ENCODE data around the gene KIF22.

The KIF22 gene

DNA sequence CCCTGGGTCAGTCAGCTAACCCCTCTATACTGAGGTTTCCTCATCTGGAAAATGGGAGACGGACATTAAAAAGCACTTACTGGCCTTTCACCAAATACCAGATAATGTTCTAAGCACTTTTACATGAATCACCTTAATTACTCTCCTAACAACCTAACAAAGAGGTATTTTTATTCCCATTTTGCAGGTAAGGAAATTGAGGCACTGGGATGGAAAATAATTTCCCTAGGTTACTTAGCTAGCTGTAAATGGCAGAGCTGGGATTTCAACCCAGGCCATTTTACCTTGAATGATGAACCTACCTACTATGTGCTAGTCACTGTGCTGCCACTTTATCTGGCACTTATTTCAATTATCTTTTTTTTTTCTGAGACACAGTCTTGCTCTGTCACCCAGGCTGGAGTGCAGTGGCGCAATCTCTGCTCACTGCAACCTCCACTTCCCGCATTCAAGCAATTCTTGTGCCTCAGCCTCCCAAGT is 3.7 kb downstream of the KIF22 start:
- TF ChIP-seq, protein P1, sequence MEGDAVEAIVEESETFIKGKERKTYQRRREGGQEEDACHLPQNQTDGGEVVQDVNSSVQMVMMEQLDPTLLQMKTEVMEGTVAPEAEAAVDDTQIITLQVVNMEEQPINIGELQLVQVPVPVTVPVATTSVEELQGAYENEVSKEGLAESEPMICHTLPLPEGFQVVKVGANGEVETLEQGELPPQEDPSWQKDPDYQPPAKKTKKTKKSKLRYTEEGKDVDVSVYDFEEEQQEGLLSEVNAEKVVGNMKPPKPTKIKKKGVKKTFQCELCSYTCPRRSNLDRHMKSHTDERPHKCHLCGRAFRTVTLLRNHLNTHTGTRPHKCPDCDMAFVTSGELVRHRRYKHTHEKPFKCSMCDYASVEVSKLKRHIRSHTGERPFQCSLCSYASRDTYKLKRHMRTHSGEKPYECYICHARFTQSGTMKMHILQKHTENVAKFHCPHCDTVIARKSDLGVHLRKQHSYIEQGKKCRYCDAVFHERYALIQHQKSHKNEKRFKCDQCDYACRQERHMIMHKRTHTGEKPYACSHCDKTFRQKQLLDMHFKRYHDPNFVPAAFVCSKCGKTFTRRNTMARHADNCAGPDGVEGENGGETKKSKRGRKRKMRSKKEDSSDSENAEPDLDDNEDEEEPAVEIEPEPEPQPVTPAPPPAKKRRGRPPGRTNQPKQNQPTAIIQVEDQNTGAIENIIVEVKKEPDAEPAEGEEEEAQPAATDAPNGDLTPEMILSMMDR (IDR thresholded peaks at IDR 0.05; ENCODE audit: low read depth, low read length): no peak
- Histone ChIP-seq H3K4me3 (ENCODE audit: low read depth, low read length) (no peak overlapping the region), H3K36me3 (peaks cover 79% of the 10 kb centered on the region), H3K27me3 (ENCODE audit: insufficient read depth, low read depth, severe bottlenecking) (no peaks in the 10 kb centered on the region), H3K9me3 (ENCODE audit: severe bottlenecking) (no peaks in the 10 kb centered on the region), H3K27ac (no peak overlapping the region)
- no peak for DNase-seq

DNA sequence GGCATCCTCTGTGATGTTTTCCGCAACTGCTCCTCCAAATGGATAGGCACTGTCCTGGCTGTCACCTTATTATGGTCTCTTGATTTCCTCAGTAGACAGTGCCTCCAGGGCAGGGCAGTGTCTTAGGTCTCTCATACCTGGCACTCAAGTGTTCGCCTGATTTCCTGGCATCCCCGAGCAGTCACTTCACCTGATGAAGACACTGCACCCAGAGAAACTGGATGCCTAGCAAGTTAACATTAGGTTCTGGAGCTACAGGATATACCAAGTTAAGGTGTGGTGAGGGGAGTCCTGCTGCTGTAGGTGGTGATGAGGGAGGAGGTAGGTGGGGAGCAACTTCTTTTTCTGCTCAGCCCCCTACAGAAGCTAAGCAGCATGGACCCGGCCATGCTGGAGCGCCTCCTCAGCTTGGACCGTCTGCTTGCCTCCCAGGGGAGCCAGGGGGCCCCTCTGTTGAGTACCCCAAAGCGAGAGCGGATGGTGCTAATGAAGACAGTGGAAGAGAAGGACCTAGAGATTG is 11.9 kb downstream of the KIF22 start:
- Histone ChIP-seq H3K4me3 (ENCODE audit: low read depth, low read length) (no peak overlapping the region), H3K9me3 (ENCODE audit: severe bottlenecking) (no peaks in the 10 kb centered on the region), H3K27me3 (ENCODE audit: insufficient read depth, low read depth, severe bottlenecking) (no peaks in the 10 kb centered on the region), H3K36me3 (peaks cover 77% of the 10 kb centered on the region), H3K27ac (peak overlapping the region; percentile 94)
- no peak for DNase-seq
- TF ChIP-seq, protein P1 (IDR thresholded peaks at IDR 0.05; ENCODE audit: low read depth, low read length): no peak

GRCh38 chr16:29804020-29804419 is 13.5 kb downstream of the KIF22 start:
- TF ChIP-seq, protein P1 (IDR thresholded peaks at IDR 0.05; ENCODE audit: low read depth, low read length): no peak
- DNase-seq: no peak
- no peaks in the 10 kb centered on the region for H3K27me3 ChIP-seq (ENCODE audit: insufficient read depth, low read depth, severe bottlenecking)
- no peak overlapping the region for H3K4me3 ChIP-seq (ENCODE audit: low read depth, low read length)
- H3K9me3 ChIP-seq (ENCODE audit: severe bottlenecking): no peaks in the 10 kb centered on the region
- H3K27ac ChIP-seq: peak overlapping the region; percentile 94
- H3K36me3 ChIP-seq: peaks cover 77% of the 10 kb centered on the region

DNA sequence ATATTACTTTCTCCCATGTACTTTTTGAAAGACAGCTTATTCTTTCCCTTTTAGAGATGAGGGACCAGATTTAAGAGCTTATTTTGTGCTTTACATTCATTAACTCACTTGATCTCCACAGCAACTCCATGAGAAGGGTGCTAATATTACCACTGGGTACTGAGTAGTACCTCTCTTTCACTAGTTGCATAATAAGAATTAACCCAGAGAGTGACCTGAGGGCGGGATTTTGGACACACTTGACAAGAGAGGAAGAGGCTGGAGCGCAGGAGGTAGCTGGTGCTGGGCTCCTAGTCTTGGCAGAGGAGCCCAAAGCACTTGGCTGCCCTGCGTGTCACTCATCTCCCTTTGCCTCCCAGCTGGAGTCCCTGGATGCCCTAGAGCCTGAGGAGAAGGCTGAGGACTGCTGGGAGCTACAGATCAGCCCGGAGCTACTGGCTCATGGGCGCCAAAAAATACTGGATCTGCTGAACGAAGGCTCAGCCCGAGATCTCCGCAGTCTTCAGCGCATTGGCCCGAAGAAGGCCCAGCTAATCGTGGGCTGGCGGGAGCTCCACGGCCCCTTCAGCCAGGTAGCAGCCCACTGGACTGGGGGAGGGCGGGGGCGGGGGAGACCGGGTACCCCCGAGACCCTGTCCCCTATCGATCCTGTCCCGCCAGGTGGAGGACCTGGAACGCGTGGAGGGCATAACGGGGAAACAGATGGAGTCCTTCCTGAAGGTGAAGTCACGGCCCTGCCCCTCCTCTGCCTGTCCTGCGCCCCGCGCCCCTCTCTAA is 14.1 kb downstream of the KIF22 start:
- TF ChIP-seq, protein P1 (IDR thresholded peaks at IDR 0.05; ENCODE audit: low read depth, low read length): no peak
- Histone ChIP-seq H3K36me3 (peaks cover 75% of the 10 kb centered on the region), H3K4me3 (ENCODE audit: low read depth, low read length) (peak overlapping the region; percentile 73), H3K27ac (peak overlapping the region; percentile 94), H3K27me3 (ENCODE audit: insufficient read depth, low read depth, severe bottlenecking) (no peaks in the 10 kb centered on the region), H3K9me3 (ENCODE audit: severe bottlenecking) (no peaks in the 10 kb centered on the region)
- peak; percentile 57 for DNase-seq

DNA sequence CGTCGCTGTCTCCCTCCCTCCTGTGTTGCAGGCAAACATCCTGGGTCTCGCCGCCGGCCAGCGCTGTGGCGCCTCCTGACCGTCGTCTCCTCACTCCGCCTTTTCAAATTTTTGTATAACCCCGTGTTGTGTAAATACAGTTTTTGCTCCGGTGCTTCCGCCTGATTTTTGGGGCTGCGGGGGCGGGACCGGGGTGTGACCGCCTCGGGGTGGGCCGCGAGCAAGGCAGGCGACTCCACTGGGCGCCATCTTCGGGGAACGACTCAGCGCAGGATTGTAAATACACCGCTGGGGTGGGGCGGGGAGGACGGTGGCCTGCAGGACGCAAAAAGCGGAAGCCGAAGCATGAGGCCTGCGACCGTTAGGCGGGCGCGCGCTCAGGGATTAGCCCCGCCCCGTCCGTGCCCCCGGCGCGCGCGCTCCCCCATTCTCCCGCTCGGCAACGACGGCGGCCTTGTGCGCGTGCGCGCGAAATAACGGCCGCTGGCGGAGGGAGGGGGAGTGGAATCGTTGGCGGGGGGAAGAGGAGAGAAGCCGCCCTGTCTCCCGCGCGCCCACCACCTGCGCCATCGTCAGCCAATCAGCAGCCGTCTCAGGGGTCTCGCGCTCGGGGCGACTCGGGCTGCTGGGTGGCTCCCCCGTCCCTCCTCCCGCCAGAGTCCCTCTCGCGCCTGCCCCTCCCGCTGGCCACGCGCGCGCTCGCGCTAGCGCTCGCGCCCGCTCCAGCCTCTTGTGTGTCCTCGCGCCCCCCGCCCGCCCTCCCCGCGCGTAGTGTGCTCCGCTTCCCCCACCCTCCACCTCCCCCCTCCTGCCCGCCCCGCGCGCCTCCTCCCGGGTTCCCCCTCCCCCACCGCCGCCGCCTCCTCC is 14.9 kb downstream of the KIF22 start:
- Histone ChIP-seq H3K27me3 (ENCODE audit: insufficient read depth, low read depth, severe bottlenecking) (no peaks in the 10 kb centered on the region), H3K36me3 (peaks cover 75% of the 10 kb centered on the region), H3K9me3 (ENCODE audit: severe bottlenecking) (no peaks in the 10 kb centered on the region), H3K4me3 (ENCODE audit: low read depth, low read length) (peak overlapping the region; percentile 73), H3K27ac (peak overlapping the region; percentile 94)
- DNase-seq: peak; percentile 98
- TF ChIP-seq, protein P1 (IDR thresholded peaks at IDR 0.05; ENCODE audit: low read depth, low read length): no peak
